Adipose tissue (tissue), 3 donors: ENCODE measurements around the gene MRPL21. TPM values are rescaled to one million over a fixed set of nuclear protein-coding genes. Genes with fewer than 3 reads are reported as not detected.

Experiments
- H3K27ac ChIP-seq: one replicate; pipeline ENCODE4 v1.5.1; 2013; ENCODE audit warnings: low read depth, low read length
- WGBS, 3 donors: extraction: QIAGEN DNeasy Blood & Tissue Kit; methylation state at CpG; one replicate each; pipeline ENCODE4 v1.1.7; 2013; 5-methylcytosine and 5-hydroxymethylcytosine counted together
- polyA plus RNA-seq, 3 donors: library from polyadenylated mRNA; stranded (reverse); fragments of 200-250 nt; gene quantifications; one replicate each; pipeline ENCODE4 v1.2.3, GENCODE V29; 2013
- donor health status: healthy with polysubstance abuse.
- donor health status: Bipolar disorder and iron deficiency.
- donor health status: healthy.

MRPL21 gene
- polyA plus RNA-seq, result 10 to 100 TPM; 51.8 to 69.3 (median 65.1) TPM

- WGBS, 3 donors, result 1% methylated on average over 67 to 78 of the region's 78 CpGs
- H3K27ac ChIP-seq, result no peak within 1 kb of the TSS
These were observed at the start of gene MRPL21, which contains the start of gene IGHMBP2 for GRCh38 chr11:68903288-68904247. MRPL21 (minus strand) TSS chr11:68903832; CDS start chr11:68903810, 22 bp downstream. IGHMBP2 (plus strand) TSS chr11:68903891; CDS start chr11:68903953, 62 bp downstream.

DNA sequence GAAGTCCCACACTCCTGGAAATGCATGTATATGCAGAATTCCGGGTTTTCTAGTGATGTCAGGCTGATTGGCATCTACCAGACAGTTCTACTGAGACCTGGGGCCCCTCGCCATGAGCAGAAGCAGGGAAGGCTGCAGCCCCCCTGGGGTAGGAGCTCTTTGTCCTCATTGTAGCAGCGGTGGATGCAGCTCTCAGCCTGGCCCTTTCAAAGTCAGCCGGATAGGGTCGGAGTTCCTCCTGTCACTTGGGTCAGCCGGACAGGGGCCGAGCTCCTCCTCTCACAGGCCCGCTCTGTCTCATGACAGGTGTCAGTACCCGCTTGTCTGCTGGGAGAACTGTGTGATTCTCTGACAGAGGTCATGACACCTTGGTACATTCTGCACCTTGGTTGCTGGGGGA, 47.1 kb upstream of the MRPL21 start:
- H3K27ac ChIP-seq, result no peak overlapping the region
- 72 to 90% (median 84%) methylated on average over 9 of the region's 9 CpGs for WGBS, 3 donors

DNA sequence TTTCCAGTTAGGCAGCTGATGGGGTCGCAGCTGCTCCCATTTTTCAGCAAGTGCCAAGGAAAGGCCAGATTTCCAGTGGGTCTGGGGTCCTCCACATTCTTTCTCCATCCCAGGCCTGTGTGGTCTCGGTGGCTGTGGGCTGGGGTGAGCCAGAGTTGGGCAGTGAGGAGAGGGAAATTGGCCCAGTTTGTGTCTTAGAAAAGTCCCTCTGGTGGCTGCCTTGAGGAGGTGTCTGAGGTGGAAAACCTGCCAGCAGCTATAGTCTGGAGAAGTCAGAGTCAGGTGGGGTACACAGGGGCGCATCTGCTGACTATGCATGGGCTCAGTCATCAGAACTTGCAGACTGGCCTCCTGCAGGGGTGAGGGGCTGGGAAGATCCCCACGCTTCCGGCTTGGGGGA, 46.6 kb upstream of the MRPL21 start:
- H3K27ac ChIP-seq, result no peak overlapping the region
- WGBS, 3 donors, result 73 to 86% (median 84%) methylated on average over 5 of the region's 5 CpGs

DNA sequence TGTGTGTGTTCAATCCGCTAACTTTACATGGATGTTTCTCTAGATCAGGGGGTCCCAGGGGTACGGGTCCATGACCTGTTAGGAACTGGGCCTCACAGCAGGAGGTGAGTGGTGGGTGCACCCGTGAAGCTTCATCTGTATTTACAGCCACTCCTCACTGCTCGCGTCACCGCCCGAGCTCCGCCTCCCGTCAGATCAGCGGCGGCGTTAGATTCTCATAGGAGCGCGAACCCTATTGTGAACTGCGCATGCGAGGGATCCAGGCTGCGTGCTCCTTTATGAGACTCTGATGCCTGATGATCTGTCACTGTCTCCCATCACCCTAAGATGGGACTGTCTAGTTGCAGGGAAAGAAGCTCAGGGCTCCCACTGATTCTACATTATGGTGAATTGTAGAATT, 45.3 kb upstream of the MRPL21 start:
- H3K27ac ChIP-seq, result no peak overlapping the region
- 92 to 95% (median 93%) methylated on average over 17 of the region's 17 CpGs for WGBS, 3 donors

DNA sequence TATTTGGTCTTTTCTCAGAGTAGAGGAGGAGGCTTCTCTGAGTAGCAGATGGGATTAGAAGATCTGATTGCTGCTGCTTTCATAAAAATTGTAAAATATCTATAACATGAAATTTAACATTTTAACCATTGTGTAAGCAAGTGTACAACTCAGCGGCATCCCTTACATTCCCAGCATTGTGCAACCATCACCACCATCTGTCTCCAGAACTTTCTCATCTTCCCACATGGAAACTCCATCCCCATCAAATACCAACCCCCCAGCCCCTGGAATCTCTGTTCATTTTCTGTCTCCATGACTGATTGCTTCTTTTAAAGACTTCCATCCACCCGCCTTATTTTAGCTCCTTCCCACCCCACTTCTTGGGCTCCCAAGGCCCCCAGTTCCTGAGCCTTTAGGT, 44.9 kb upstream of the MRPL21 start:
- 44 to 72% (median 64%) methylated on average over 2 of the region's 2 CpGs for WGBS, 3 donors
- no peak overlapping the region for H3K27ac ChIP-seq

GRCh38 chr11:68947151-68947550, 43.5 kb upstream of the MRPL21 start:
- WGBS, 3 donors, result 71 to 79% (median 74%) methylated on average over 10 to 11 of the region's 11 CpGs
- no peak overlapping the region for H3K27ac ChIP-seq

GRCh38 chr11:68946416-68947090, 42.9 kb upstream of the MRPL21 start:
- no peak overlapping the region for H3K27ac ChIP-seq

GRCh38 chr11:68942751-68943271, 39.2 kb upstream of the MRPL21 start:
- no peak overlapping the region for H3K27ac ChIP-seq
- WGBS, 3 donors, result 56 to 75% (median 57%) methylated on average over 9 of the region's 9 CpGs

More at GRCh38 chr11:68946416-68947090, 42.9 kb upstream of the MRPL21 start:
- 34 to 68% (median 58%) methylated on average over 18 of the region's 18 CpGs for WGBS, 3 donors

- 72 to 79% (median 78%) methylated on average over 11 of the region's 11 CpGs for WGBS, 3 donors
- no peak overlapping the region for H3K27ac ChIP-seq
These were observed 38.5 kb upstream of the MRPL21 start for GRCh38 chr11:68942095-68942620.

GRCh38 chr11:68941324-68942094, 37.9 kb upstream of the MRPL21 start:
- WGBS, 3 donors, result 83 to 88% (median 84%) methylated on average over 18 of the region's 18 CpGs
- H3K27ac ChIP-seq, result no peak overlapping the region

GRCh38 chr11:68940651-68941323, 37.2 kb upstream of the MRPL21 start:
- H3K27ac ChIP-seq, result no peak overlapping the region
- whole genome bisulfite sequencing, 3 donors, result 89 to 93% (median 90%) methylated on average over 20 of the region's 20 CpGs

DNA sequence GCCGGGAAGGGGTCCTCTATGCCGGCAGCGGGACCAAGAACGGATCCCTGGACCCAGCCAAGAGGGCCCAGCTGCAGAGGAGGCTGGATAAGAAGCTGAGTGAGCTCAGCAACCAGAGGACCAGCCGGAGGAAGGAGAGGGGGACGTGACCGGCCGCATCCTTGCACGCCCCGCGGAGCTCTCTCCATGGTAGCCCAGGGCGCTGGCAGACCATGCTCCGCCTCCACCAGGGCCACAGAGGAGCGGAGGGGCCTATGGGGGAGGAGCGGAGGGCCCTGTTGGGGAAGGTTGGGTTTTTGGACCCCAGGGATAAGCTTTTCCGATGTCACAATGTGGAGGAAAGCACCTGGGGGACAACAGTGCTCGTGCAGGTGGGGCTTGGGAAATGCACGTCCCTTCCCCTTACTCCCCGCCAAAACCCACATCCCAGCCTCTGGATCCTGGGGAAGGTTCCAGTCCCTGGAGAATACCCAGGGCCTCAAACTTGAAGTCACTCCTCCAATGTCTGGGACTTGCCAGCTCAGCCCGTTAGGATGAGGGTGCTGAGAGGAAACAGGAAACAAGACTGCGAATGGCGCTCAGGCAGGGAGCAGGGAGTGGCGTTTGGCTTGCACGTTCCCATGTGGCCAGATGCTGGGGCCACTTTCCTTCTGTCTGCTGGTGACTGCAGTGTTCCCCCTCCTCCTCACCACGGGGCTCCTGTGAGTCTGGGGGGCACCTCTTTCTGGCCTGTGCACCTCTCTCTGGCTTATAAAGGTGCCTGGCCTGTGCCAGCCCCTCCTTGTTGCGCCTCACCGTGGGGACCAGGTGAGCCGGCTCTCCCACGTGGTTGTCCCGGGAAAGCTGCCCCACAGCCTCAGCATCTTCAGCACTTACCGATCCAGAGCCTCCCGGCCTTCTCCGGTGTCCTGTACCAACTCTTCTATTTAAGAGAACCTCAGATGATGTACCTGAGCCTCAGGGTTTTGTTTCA, 36.2 kb upstream of the MRPL21 start:
- no peak overlapping the region for H3K27ac ChIP-seq
- 80 to 87% (median 82%) methylated on average over 31 to 33 of the region's 33 CpGs for WGBS, 3 donors

DNA sequence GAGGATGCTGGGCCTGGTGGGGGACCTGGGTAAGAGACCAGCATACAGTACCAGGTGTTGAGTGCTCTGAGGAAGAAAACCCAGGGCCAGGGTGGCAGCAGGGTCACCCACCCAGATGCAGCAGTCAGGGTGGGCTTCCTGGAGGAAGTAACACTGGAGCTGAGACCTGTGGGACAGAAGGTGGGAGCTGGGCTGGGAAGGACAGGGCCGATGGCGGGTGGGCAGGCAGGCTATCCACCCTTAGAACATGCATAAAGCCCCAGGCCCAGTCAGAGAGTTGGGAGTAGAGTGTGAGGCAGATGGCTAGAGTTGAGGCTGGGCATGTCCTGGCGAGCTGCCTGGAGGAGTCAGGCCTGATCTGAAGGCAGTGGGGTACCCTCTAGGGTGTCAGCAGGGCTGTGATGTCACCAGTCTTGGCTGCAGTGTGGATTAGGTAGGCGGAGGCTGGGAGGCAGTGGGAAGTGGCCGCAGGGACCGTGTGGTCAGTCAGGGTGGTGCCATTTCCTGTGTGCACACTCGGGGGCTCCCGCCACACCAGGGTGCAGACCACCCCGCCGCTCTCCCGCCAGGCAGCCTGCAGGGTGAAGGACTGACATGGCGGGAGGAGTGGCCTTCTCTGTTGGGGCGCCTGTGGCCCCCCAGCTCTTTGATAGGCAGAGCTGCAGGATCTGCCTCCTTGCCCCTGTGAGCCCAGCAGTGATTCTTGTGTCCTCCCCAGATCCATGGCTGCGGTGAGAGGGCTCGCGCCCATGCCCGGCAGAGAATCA, 35.4 kb upstream of the MRPL21 start:
- H3K27ac ChIP-seq, result no peak overlapping the region
- 81 to 87% (median 83%) methylated on average over 12 to 17 of the region's 17 CpGs for WGBS, 3 donors

GRCh38 chr11:68938088-68938487, 34.5 kb upstream of the MRPL21 start:
- H3K27ac ChIP-seq, result no peak overlapping the region

DNA sequence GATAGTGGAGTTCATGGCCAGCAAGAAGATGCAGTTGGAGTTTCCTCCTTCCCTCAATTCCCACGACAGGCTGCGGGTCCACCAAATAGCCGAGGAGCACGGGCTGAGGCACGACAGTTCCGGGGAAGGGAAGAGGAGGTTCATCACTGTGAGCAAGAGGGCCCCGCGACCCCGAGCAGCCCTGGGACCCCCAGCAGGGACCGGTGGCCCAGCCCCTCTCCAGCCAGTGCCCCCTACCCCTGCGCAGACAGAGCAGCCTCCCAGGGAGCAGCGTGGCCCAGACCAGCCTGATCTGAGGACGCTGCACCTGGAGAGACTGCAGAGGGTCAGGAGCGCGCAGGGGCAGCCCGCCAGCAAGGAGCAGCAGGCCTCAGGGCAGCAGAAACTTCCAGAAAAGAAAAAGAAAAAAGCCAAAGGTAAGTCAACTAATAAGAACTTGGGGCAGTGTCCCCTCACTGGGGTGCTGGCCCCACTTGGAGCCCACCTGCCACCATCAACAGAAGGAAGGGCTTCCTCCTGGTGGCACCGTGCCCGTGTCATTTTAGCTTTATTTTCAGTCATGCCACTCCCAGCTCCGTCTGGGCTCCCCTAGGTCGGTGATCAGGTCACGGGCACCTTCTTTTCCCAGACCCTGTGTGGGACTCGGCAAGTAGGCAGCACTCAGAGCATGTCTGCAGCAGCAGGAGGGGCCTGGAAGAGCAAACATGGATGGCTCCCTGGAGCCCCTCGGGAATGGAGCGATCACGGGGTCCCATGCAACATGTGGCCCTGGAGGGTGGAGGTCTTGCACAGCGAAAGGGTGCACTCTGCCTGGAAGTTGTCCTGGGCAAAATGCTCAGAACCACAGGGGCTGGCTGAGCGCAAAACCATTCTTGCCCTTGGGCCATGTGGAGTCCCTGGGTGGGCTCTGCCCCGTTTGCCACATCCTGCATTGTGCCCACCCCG, 33.3 kb upstream of the MRPL21 start:
- no peak overlapping the region for H3K27ac ChIP-seq
- 91 to 93% (median 91%) methylated on average over 29 of the region's 29 CpGs for WGBS, 3 donors

More at GRCh38 chr11:68938088-68938487, 34.5 kb upstream of the MRPL21 start:
- 89 to 94% (median 91%) methylated on average over 18 of the region's 18 CpGs for whole genome bisulfite sequencing, 3 donors
